ENCODE data around the gene CARD19. TPM values are rescaled to one million over a fixed set of nuclear protein-coding genes. Genes with fewer than 3 reads are reported as not detected.

Gene CARD19
- total RNA-seq, 1 donor from 2014 or later = 15.6 TPM

DNA sequence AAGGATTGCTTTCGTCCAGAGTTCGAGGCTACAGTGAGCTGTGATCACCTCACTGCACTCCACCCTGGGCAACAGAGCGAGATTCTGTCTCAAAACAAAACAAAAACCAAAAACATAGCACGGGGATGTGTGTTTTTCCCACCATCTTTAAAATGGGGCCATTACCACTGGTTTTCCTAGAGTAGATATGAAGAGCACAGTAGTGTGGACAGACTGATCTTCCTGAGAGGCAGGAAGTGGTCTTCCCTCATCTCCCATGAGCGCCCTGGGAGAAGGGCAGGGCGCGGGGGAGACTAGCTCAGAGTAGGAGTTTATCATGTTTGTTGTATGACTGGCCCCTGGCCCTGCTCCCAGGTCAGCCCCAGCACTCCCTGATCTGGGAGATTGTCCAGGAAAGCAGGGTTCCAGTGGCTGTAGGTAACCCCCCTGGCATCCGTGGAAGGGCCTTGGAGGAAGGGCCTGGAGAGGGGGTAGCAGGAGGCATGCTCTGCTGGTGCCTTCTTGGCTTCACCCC, 35.2 kb upstream of the CARD19 start:
- Mint-ChIP-seq H3K9me3 (no peaks in the 10 kb centered on the region), H3K27me3 (no peaks in the 10 kb centered on the region), H3K4me3 (peak overlapping the region; percentile 87), H3K36me3 (ENCODE audit: low read depth) (peaks cover 4% of the 10 kb centered on the region), H3K27ac (peak overlapping the region; percentile 95), H3K4me1 (peaks cover 81% of the 10 kb centered on the region)
- no peak for DNase-seq
- POLR2A ChIA-PET = interaction anchor here (0.7 to 5.1 kb wide), 7 partner anchors 23 to 106 kb away, joined by 3 to 41 read pairs (median 3); partner anchors contain the start of gene CARD19
- CTCF ChIA-PET = interaction anchor here (1.2 kb wide), 1 partner anchor 57 kb away, joined by 3 read pairs; no protein-coding TSS in a partner anchor
- ATAC-seq (ENCODE audit: low read depth) = no peak
- TF ChIP-seq, protein P1, sequence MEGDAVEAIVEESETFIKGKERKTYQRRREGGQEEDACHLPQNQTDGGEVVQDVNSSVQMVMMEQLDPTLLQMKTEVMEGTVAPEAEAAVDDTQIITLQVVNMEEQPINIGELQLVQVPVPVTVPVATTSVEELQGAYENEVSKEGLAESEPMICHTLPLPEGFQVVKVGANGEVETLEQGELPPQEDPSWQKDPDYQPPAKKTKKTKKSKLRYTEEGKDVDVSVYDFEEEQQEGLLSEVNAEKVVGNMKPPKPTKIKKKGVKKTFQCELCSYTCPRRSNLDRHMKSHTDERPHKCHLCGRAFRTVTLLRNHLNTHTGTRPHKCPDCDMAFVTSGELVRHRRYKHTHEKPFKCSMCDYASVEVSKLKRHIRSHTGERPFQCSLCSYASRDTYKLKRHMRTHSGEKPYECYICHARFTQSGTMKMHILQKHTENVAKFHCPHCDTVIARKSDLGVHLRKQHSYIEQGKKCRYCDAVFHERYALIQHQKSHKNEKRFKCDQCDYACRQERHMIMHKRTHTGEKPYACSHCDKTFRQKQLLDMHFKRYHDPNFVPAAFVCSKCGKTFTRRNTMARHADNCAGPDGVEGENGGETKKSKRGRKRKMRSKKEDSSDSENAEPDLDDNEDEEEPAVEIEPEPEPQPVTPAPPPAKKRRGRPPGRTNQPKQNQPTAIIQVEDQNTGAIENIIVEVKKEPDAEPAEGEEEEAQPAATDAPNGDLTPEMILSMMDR (IDR thresholded peaks at IDR 0.05) = no peak
- intact Hi-C loops (cut with micrococcal nuclease) = loop anchor here (10.0 kb wide), 1 partner anchor 296 kb away; the partner anchor contains the start of gene BICD2

- peaks cover 84% of the 10 kb centered on the region for H3K4me1 Mint-ChIP-seq
- no peak for DNase-seq
- no peak for ATAC-seq (ENCODE audit: low read depth)
- intact Hi-C loops (cut with micrococcal nuclease) = loop anchor here (10.0 kb wide), 1 partner anchor 297 kb away; the partner anchor contains the start of gene BICD2
- H3K27ac Mint-ChIP-seq = peak overlapping the region; percentile 95
- CTCF ChIA-PET = interaction anchor here (1.2 kb wide), 1 partner anchor 58 kb away, joined by 3 read pairs; no protein-coding TSS in a partner anchor
- no peaks in the 10 kb centered on the region for H3K27me3 Mint-ChIP-seq
- TF ChIP-seq, protein P1 (IDR thresholded peaks at IDR 0.05) = no peak
- peaks cover 6% of the 10 kb centered on the region for H3K36me3 Mint-ChIP-seq (ENCODE audit: low read depth)
- POLR2A ChIA-PET = interaction anchor here (0.7 to 5.1 kb wide), 6 partner anchors 33 to 107 kb away, joined by 3 to 41 read pairs (median 4); partner anchors contain the start of gene CARD19
- peak overlapping the region; percentile 87 for H3K4me3 Mint-ChIP-seq
- no peaks in the 10 kb centered on the region for H3K9me3 Mint-ChIP-seq
Observed at GRCh38 chr9:93061260-93061751, 34.7 kb upstream of the CARD19 start.

GRCh38 chr9:93061791-93062763, 33.9 kb upstream of the CARD19 start:
- CTCF ChIA-PET = no interaction called here
- Mint-ChIP-seq H3K27me3 (no peaks in the 10 kb centered on the region), H3K4me1 (peaks cover 86% of the 10 kb centered on the region), H3K27ac (peak overlapping the region; percentile 95), H3K9me3 (no peaks in the 10 kb centered on the region), H3K36me3 (ENCODE audit: low read depth) (peaks cover 6% of the 10 kb centered on the region), H3K4me3 (peak overlapping the region; percentile 69)
- TF ChIP-seq, protein P1 (IDR thresholded peaks at IDR 0.05) = no peak
- ATAC-seq (ENCODE audit: low read depth) (peak; percentile 10), DNase-seq (no peak)
- intact Hi-C loops (cut with micrococcal nuclease) = loop anchor here (10.0 kb wide), 1 partner anchor 297 kb away; the partner anchor contains the start of gene BICD2
- POLR2A ChIA-PET = interaction anchor here (1.0 to 5.1 kb wide), 3 partner anchors 34 to 95 kb away, joined by 3 to 41 read pairs (median 6); partner anchors contain the start of gene CARD19

DNA sequence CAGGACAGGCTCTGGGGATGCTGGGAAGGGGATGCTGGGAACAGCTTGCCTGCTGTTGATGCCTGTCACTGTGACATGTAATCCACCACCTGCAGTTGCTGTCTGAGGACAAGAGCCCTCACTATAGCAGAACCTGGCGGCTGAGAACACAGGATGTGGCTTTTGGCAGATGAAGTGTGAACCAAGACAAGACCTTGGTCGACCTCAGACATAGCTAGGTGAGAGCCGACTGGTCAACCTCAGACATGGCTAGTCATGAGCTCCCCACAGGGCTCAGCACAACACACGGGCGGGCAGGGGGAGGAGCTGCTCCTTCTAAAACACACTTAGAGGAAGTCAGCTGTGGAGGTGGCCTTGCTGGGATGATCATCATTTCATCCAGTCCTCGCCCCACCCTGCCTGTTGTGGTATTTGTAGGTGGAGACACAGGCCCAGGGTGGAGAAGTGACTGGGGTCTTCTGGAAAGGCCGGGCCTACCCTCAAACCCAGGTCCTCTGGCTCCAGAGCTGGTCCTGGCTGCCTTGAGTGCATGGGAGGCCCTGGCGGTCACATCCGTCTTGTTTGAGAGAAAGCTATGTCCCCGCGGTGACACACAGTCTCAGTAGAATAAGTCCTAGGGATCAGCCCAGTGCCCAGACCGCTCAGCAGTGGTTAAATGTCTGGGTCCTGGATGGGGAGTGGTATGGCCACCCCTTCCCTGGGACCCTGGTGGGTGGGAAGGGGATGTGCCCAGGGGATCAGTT, 31.5 kb upstream of the CARD19 start:
- Mint-ChIP-seq H3K27ac (peak overlapping the region; percentile 95), H3K4me3 (peak overlapping the region; percentile 73), H3K4me1 (peaks cover 77% of the 10 kb centered on the region), H3K27me3 (no peaks in the 10 kb centered on the region), H3K9me3 (no peaks in the 10 kb centered on the region), H3K36me3 (ENCODE audit: low read depth) (peaks cover 18% of the 10 kb centered on the region)
- intact Hi-C loops (cut with micrococcal nuclease) = loop anchor here (1.0 to 10.0 kb wide), 3 partner anchors 31 to 300 kb away; partner anchors contain the start of gene BICD2
- ATAC-seq (ENCODE audit: low read depth) (peak; percentile 85), DNase-seq (peak; percentile 53)
- TF ChIP-seq, protein P1 (IDR thresholded peaks at IDR 0.05) = no peak
- POLR2A ChIA-PET = interaction anchor here (0.6 to 2.4 kb wide), 13 partner anchors 11 to 502 kb away, joined by 3 to 53 read pairs (median 4); partner anchors contain the start of genes CARD19 and NINJ1
- CTCF ChIA-PET = interaction anchor here (0.8 to 1.3 kb wide), 4 partner anchors 27 to 347 kb away, joined by 3 to 9 read pairs (median 4); no protein-coding TSS in a partner anchor
